ENCODE measurements around the gene SS18L1. TPM values are rescaled to one million over a fixed set of nuclear protein-coding genes. Genes with fewer than 3 reads are reported as not detected.

The SS18L1 gene
- total RNA-seq, 5 donors from 2014 or later (not counting 1 experiment from before 2014, with no cell fraction given) = 14.6 to 23.6 (median 19.4) TPM

DNA sequence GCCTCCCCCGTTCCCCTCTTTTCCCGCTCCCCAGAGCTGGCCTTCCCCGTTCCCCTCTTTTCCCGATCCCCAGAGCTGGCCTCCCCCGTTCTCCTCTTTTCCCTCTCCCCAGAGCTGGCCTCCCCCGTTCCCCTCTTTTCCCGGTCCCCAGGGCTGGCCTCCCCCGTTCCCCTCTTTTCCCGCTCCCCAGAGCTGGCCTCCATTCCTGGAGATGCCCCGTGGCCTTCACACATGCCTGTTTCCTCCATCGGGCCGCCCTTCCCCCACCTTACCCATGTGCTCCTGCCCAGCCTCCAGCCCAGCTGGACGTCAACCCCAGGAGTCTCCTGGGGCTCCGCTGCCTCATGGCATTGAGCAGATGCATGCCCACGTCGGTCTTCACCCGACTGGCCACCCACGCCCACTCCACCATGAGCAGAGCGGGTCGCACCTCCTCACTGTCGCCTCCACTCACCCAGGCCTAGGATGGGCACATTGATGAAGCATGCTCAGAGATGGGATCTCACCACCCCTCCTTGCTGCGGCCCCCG lies 8.3 kb downstream of the SS18L1 start:
- H3K27ac Mint-ChIP-seq = no peak overlapping the region
- Histone ChIP-seq H3K27ac (ENCODE audit: low read length) (no peak overlapping the region), H3K27me3 (replicated peaks in 1 of 2; ENCODE audit: control insufficient read depth in 2 of 2, extremely low read depth in 1 of 2, insufficient read depth in 2 of 2, low read length in 1 of 2) (no peaks in the 10 kb centered on the region), H3K4me3 (ENCODE audit: control insufficient read depth in 1 of 2, extremely low read depth in 1 of 2, low read length in 1 of 2) (no peak overlapping the region), H3K36me3 (ENCODE audit: control insufficient read depth in 2 of 2, extremely low read depth in 1 of 2, insufficient read depth in 1 of 2, low read length in 1 of 2) (peaks cover 0 to 17% of the 10 kb centered on the region in 2 donors), H3K4me1 (ENCODE audit: control insufficient read depth in 1 of 2, extremely low read depth in 1 of 2, insufficient read depth in 2 of 2, low read length in 2 of 2) (peaks cover 0 to 24% of the 10 kb centered on the region in 2 experiments), H3K9me3 (no peaks in the 10 kb centered on the region)
- peaks cover 25 to 35% (median 29%) of the 10 kb centered on the region in 3 donors for H3K4me1 Mint-ChIP-seq
- POLR2A ChIA-PET = no interaction called here
- CTCF ChIA-PET = interaction anchor here in 1 of 2 donors (0.6 kb wide), 1 partner anchor 90 kb away, joined by 9 read pairs; no protein-coding TSS in a partner anchor
- H3K27me3 Mint-ChIP-seq = no peaks in the 10 kb centered on the region
- 88% methylated on average over 20 of the region's 23 CpGs for WGBS (ENCODE audit: insufficient coverage)
- H3K9me3 Mint-ChIP-seq = peaks cover 0 to 3% (median 0%) of the 10 kb centered on the region in 3 donors
- no peak overlapping the region for H3K4me3 Mint-ChIP-seq
- no peak for ATAC-seq (replicated peaks in 1 of 4)
- peaks cover 35% of the 10 kb centered on the region for H3K36me3 Mint-ChIP-seq
- no peak for DNase-seq

DNA sequence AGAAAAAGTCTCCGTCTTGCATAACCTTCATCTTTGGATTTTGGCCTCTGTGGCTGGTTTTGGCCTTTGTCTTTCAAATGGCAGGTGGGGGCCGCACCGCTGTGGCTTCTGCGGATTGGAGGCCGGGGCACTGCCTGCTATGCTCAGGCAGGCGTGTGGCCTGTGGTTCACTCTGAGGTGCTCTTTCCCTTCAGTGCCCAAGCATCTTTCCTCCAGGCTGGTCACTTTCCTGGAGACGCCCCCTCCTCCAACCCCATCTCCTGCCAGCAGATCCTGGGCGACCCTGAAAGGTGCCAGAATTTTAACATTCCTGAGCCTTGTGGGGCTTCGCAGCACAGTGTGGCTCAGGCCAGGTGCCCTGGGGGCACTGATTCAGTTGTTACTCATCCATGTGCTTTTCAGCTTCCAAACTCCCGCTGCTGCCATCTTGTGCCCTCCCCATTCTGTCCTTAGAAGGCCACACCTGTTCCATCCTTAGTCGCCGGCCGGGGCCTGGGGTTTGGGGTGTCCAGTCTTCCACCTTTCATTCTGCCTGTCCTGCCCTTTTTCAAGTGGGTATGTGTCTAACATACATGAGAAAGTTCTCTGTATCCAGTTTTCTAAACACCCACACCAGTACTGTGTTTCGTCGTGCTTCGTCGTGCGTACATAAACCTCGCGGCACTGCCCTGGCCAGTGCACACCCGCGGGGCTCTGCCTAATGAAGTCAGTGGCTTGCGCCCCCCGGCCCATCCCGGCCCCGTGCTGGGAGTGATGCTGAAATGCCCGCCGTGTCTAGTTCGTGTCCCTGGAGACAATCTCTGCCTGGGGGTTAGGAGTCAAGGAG lies 12.1 kb downstream of the SS18L1 start:
- Histone ChIP-seq H3K4me1 (ENCODE audit: control insufficient read depth in 1 of 2, extremely low read depth in 1 of 2, insufficient read depth in 2 of 2, low read length in 2 of 2) (peaks cover 0 to 23% of the 10 kb centered on the region in 2 experiments), H3K36me3 (ENCODE audit: control insufficient read depth in 2 of 2, extremely low read depth in 1 of 2, insufficient read depth in 1 of 2, low read length in 1 of 2) (peaks cover 6 to 23% of the 10 kb centered on the region in 2 donors), H3K27me3 (replicated peaks in 1 of 2; ENCODE audit: control insufficient read depth in 2 of 2, extremely low read depth in 1 of 2, insufficient read depth in 2 of 2, low read length in 1 of 2) (no peaks in the 10 kb centered on the region), H3K27ac (ENCODE audit: low read length) (no peak overlapping the region), H3K9me3 (no peaks in the 10 kb centered on the region), H3K4me3 (ENCODE audit: control insufficient read depth in 1 of 2, extremely low read depth in 1 of 2, low read length in 1 of 2) (no peak overlapping the region)
- POLR2A ChIA-PET = no interaction called here
- no peak overlapping the region for H3K27ac Mint-ChIP-seq
- H3K4me3 Mint-ChIP-seq = no peak overlapping the region
- no peaks in the 10 kb centered on the region for H3K27me3 Mint-ChIP-seq
- peaks cover 0 to 3% (median 0%) of the 10 kb centered on the region in 3 donors for H3K9me3 Mint-ChIP-seq
- peaks cover 16 to 20% (median 18%) of the 10 kb centered on the region in 3 donors for H3K4me1 Mint-ChIP-seq
- CTCF ChIA-PET = interaction anchor here in 1 of 2 donors (1.6 kb wide), 1 partner anchor 10 kb away, joined by 3 read pairs; no protein-coding TSS in a partner anchor
- peaks cover 37% of the 10 kb centered on the region for H3K36me3 Mint-ChIP-seq
- 98% methylated on average over 18 of the region's 29 CpGs for WGBS (ENCODE audit: insufficient coverage)
- DNase-seq (no peak), ATAC-seq (replicated peaks in 1 of 4) (no peak)

DNA sequence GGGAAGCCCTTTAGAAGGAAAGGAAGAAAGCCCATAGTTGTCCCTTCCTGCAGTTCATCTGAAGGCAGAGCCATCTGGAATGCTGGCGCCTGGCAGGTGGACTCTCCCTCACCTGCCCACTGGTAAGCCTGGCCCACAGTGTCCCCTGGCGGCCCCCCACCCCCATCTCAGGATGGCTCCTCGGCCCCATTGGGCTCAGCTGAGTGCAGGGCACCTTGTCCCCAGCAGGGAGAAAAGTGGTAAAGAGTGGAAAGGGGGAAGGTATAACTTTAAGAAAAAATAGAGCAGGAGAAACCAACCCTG lies 12.6 kb downstream of the SS18L1 start:
- DNase-seq (no peak), ATAC-seq (replicated peaks in 1 of 4) (no peak)
- no peaks in the 10 kb centered on the region for H3K27me3 Mint-ChIP-seq
- Histone ChIP-seq H3K27ac (ENCODE audit: low read length) (no peak overlapping the region), H3K4me3 (ENCODE audit: control insufficient read depth in 1 of 2, extremely low read depth in 1 of 2, low read length in 1 of 2) (no peak overlapping the region), H3K9me3 (no peaks in the 10 kb centered on the region), H3K4me1 (ENCODE audit: control insufficient read depth in 1 of 2, extremely low read depth in 1 of 2, insufficient read depth in 2 of 2, low read length in 2 of 2) (peaks cover 0 to 23% of the 10 kb centered on the region in 2 experiments), H3K27me3 (replicated peaks in 1 of 2; ENCODE audit: control insufficient read depth in 2 of 2, extremely low read depth in 1 of 2, insufficient read depth in 2 of 2, low read length in 1 of 2) (no peaks in the 10 kb centered on the region), H3K36me3 (ENCODE audit: control insufficient read depth in 2 of 2, extremely low read depth in 1 of 2, insufficient read depth in 1 of 2, low read length in 1 of 2) (peaks cover 9 to 25% of the 10 kb centered on the region in 2 donors)
- ChIA-PET CTCF (interaction anchor here in 1 of 2 donors (0.6 kb wide), 1 partner anchor 145 kb away, joined by 3 read pairs; no protein-coding TSS in a partner anchor), POLR2A (no interaction called here)
- H3K27ac Mint-ChIP-seq = no peak overlapping the region
- H3K9me3 Mint-ChIP-seq = peaks cover 0 to 3% (median 0%) of the 10 kb centered on the region in 3 donors
- peaks cover 16 to 20% (median 18%) of the 10 kb centered on the region in 3 donors for H3K4me1 Mint-ChIP-seq
- H3K36me3 Mint-ChIP-seq = peaks cover 38% of the 10 kb centered on the region
- H3K4me3 Mint-ChIP-seq = no peak overlapping the region
- WGBS (ENCODE audit: insufficient coverage) = no CpG with 5 or more reads among the region's 3 CpGs

DNA sequence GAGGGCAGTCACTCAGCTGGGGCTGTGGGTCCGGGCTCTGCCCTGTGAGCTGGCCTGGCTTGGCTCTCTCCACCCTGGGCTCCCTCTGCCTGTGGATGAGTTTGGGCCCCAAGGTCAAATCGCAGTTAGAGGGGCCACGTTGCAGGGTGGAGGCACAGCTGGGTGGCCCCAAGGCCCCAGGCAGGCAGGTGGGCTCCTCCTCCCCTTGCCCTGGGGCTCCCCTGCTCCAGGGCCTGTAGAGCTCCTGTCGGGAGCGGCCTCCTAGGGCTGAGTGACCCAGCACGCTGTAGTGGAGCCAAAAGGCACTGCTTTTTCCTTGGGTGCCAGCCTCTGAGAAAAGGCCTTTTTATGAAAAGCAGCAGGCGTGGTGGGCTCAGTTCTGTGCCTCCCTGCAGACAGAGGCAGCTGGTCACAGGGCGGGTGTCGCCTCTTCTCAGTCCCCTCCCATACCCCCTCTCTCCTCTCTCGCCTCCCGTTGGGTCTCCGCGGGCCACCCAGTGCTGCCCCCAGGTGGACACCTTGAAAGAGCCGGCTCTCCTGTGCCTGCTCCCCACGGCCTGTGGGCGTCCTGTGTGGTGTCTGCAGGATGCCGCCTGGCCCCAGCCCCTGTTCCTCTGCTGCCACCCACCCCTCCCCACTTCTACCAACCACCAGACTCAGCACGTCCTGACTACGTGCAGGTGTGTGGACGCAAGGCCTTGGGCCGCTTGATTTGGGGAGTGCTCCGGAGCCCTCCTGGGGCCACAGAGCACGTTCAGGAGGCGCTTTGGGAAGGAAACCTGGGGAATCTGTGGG lies 13.2 kb downstream of the SS18L1 start:
- Mint-ChIP-seq H3K27ac (no peak overlapping the region), H3K9me3 (peaks cover 0 to 3% (median 0%) of the 10 kb centered on the region in 3 donors), H3K36me3 (peaks cover 38% of the 10 kb centered on the region), H3K27me3 (no peaks in the 10 kb centered on the region), H3K4me1 (peaks cover 16 to 20% (median 18%) of the 10 kb centered on the region in 3 donors), H3K4me3 (no peak overlapping the region)
- ChIA-PET CTCF (interaction anchor here in 1 of 2 donors (0.6 kb wide), 1 partner anchor 146 kb away, joined by 3 read pairs; no protein-coding TSS in a partner anchor), POLR2A (no interaction called here)
- peak; percentile 88 to 95 (median 90) for ATAC-seq (replicated peaks in 1 of 4)
- H3K9me3 ChIP-seq = no peaks in the 10 kb centered on the region
- peaks cover 11 to 25% of the 10 kb centered on the region in 2 donors for H3K36me3 ChIP-seq (ENCODE audit: control insufficient read depth in 2 of 2, extremely low read depth in 1 of 2, insufficient read depth in 1 of 2, low read length in 1 of 2)
- 55% methylated on average over 20 of the region's 24 CpGs for WGBS (ENCODE audit: insufficient coverage)
- peaks cover 0 to 23% of the 10 kb centered on the region in 2 experiments for H3K4me1 ChIP-seq (ENCODE audit: control insufficient read depth in 1 of 2, extremely low read depth in 1 of 2, insufficient read depth in 2 of 2, low read length in 2 of 2)
- no peaks in the 10 kb centered on the region for H3K27me3 ChIP-seq (replicated peaks in 1 of 2; ENCODE audit: control insufficient read depth in 2 of 2, extremely low read depth in 1 of 2, insufficient read depth in 2 of 2, low read length in 1 of 2)
- peak; percentile 22 to 82 (median 67) for DNase-seq
- no peak overlapping the region for H3K4me3 ChIP-seq (ENCODE audit: control insufficient read depth in 1 of 2, extremely low read depth in 1 of 2, low read length in 1 of 2)
- no peak overlapping the region for H3K27ac ChIP-seq (ENCODE audit: low read length)

DNA sequence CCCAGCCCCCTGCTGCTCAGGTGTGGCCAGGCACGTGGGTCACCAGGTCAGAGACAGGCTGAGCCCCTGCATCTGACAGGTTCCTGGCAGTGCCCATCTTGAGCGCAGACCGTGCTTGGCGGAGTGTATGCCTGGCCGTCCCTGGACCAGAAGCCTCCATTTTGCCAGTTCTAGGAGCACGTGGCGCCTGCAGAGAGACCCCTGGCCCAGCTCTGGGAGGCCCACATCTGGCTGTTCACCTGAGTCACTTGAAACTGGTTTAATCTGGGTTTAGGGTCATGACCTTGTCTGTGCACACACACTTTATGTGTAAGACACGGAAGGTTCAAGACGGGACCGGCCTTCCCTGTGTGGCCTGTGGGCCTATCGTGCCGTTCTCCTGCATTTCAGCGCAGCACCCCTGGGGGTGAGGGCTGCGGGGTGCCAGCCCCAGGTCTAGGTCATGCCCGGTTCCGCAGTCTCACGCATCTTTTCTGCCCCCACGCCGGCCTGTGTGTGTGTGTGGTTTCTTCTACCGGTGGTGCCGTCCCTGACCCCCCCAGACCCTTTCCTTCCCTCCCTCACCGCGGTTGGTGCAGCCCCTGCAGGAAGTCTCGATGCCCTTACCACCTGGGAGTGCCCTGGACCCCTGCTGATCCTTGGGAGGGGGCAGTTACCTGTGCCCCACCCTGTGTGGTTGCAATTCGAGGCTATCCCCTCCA lies 14.0 kb downstream of the SS18L1 start:
- Histone ChIP-seq H3K36me3 (ENCODE audit: control insufficient read depth in 2 of 2, extremely low read depth in 1 of 2, insufficient read depth in 1 of 2, low read length in 1 of 2) (peaks cover 11 to 25% of the 10 kb centered on the region in 2 donors), H3K27me3 (replicated peaks in 1 of 2; ENCODE audit: control insufficient read depth in 2 of 2, extremely low read depth in 1 of 2, insufficient read depth in 2 of 2, low read length in 1 of 2) (no peaks in the 10 kb centered on the region), H3K4me1 (ENCODE audit: control insufficient read depth in 1 of 2, extremely low read depth in 1 of 2, insufficient read depth in 2 of 2, low read length in 2 of 2) (peaks cover 0 to 23% of the 10 kb centered on the region in 2 experiments), H3K27ac (ENCODE audit: low read length) (no peak overlapping the region), H3K9me3 (no peaks in the 10 kb centered on the region), H3K4me3 (ENCODE audit: control insufficient read depth in 1 of 2, extremely low read depth in 1 of 2, low read length in 1 of 2) (no peak overlapping the region)
- DNase-seq = no peak
- H3K9me3 Mint-ChIP-seq = peaks cover 0 to 3% (median 0%) of the 10 kb centered on the region in 3 donors
- peaks cover 35% of the 10 kb centered on the region for H3K36me3 Mint-ChIP-seq
- CTCF ChIA-PET = no interaction called here
- ATAC-seq (replicated peaks in 1 of 4) = no peak
- H3K4me1 Mint-ChIP-seq = peaks cover 10 to 18% (median 17%) of the 10 kb centered on the region in 3 donors
- H3K4me3 Mint-ChIP-seq = no peak overlapping the region
- 84% methylated on average over 14 of the region's 25 CpGs for WGBS (ENCODE audit: insufficient coverage)
- no peaks in the 10 kb centered on the region for H3K27me3 Mint-ChIP-seq
- POLR2A ChIA-PET = no interaction called here
- H3K27ac Mint-ChIP-seq = no peak overlapping the region

DNA sequence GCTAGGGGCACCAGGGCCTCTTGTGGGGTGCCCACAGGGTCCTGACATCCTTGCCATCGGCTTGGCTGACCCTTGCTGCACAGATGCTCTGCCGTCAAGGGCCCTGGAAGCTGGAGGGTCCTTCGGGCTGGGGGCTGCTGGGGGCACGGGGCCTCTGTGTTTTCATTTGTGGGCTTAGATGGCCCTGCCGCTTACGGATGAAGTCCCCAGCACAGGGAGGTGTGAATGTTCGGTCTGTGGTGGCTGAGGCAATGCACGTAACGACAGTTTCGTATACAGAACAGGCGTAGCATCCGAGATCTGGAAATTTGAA lies 14.5 kb downstream of the SS18L1 start:
- Histone ChIP-seq H3K9me3 (no peaks in the 10 kb centered on the region), H3K27me3 (replicated peaks in 1 of 2; ENCODE audit: control insufficient read depth in 2 of 2, extremely low read depth in 1 of 2, insufficient read depth in 2 of 2, low read length in 1 of 2) (no peaks in the 10 kb centered on the region), H3K4me3 (ENCODE audit: control insufficient read depth in 1 of 2, extremely low read depth in 1 of 2, low read length in 1 of 2) (no peak overlapping the region), H3K27ac (ENCODE audit: low read length) (no peak overlapping the region), H3K36me3 (ENCODE audit: control insufficient read depth in 2 of 2, extremely low read depth in 1 of 2, insufficient read depth in 1 of 2, low read length in 1 of 2) (peaks cover 11 to 24% of the 10 kb centered on the region in 2 donors), H3K4me1 (ENCODE audit: control insufficient read depth in 1 of 2, extremely low read depth in 1 of 2, insufficient read depth in 2 of 2, low read length in 2 of 2) (peaks cover 0 to 23% of the 10 kb centered on the region in 2 experiments)
- H3K36me3 Mint-ChIP-seq = peaks cover 30% of the 10 kb centered on the region
- POLR2A ChIA-PET = no interaction called here
- H3K27ac Mint-ChIP-seq = no peak overlapping the region
- no peaks in the 10 kb centered on the region for H3K9me3 Mint-ChIP-seq
- 94% methylated on average over 12 of the region's 12 CpGs for WGBS (ENCODE audit: insufficient coverage)
- no peaks in the 10 kb centered on the region for H3K27me3 Mint-ChIP-seq
- peaks cover 6 to 18% (median 17%) of the 10 kb centered on the region in 3 donors for H3K4me1 Mint-ChIP-seq
- H3K4me3 Mint-ChIP-seq = no peak overlapping the region
- ATAC-seq (replicated peaks in 1 of 4) = no peak
- CTCF ChIA-PET = no interaction called here
- no peak for DNase-seq

Measured in T-cell (primary cell).